Mucosa of stomach (tissue), 1 donor: ENCODE measurements around the gene ACTR3.
"Not testable (repeated sequence)": the region's sequence is repeated elsewhere in the genome, so short reads cannot be mapped to it uniquely, and the experiment has no call there.

Experiments
- H3K27me3 ChIP-seq: one replicate; pipeline ENCODE4 v1.7.0; 2013; ENCODE audit warnings: mild to moderate bottlenecking, low read length; ENCODE audit not compliant: control insufficient read depth, insufficient read depth
- H3K36me3 ChIP-seq: one replicate; pipeline ENCODE4 v1.7.0; 2013; ENCODE audit warnings: low read length; ENCODE audit not compliant: control insufficient read depth, insufficient read depth
- H3K4me1 ChIP-seq: one replicate; pipeline ENCODE4 v1.7.0; 2013; ENCODE audit warnings: mild to moderate bottlenecking, low read length; ENCODE audit not compliant: control insufficient read depth, insufficient read depth
- H3K4me3 ChIP-seq: one replicate; pipeline ENCODE4 v1.7.0; 2013; ENCODE audit warnings: low read length
- H3K9ac ChIP-seq: one replicate; pipeline ENCODE4 v1.7.0; 2013; ENCODE audit warnings: mild to moderate bottlenecking, low read length, moderate library complexity
- H3K9me3 ChIP-seq: one replicate; pipeline ENCODE4 v1.7.0; 2013; ENCODE audit warnings: mild to moderate bottlenecking, low read length, moderate library complexity; ENCODE audit not compliant: control insufficient read depth
- donor health status: Pancreatic carcinoma.

Gene ACTR3

GRCh38 chr2:113889471-113890252, at the start of gene ACTR3:
TSS of gene ACTR3 (plus strand) at chr2:113890089. CDS start at chr2:113890280, 191 bp downstream.
- Histone ChIP-seq H3K36me3 (no peaks in the 10 kb centered on the region), H3K4me3 (peak within 1 kb of the TSS; percentile 92), H3K9me3 (no peaks in the 10 kb centered on the region), H3K9ac (peak within 1 kb of the TSS; percentile 99), H3K27me3 (no peaks in the 10 kb centered on the region), H3K4me1 (peaks cover 42% of the 10 kb centered on the region)

- Histone ChIP-seq H3K4me1 (no peaks in the 10 kb centered on the region), H3K36me3 (no peaks in the 10 kb centered on the region), H3K27me3 (no peaks in the 10 kb centered on the region), H3K9me3 (no peaks in the 10 kb centered on the region), H3K4me3 (no peak overlapping the region), H3K9ac (no peak overlapping the region)
These were observed 49.4 kb upstream of the ACTR3 start for GRCh38 chr2:113840518-113840917.

GRCh38 chr2:113842919-113843736, 46.8 kb upstream of the ACTR3 start:
- no peaks in the 10 kb centered on the region for H3K9me3 ChIP-seq
- no peaks in the 10 kb centered on the region for H3K36me3 ChIP-seq
- no peaks in the 10 kb centered on the region for H3K4me1 ChIP-seq
- no peak overlapping the region for H3K9ac ChIP-seq
- H3K27me3 ChIP-seq, result no peaks in the 10 kb centered on the region
- no peak overlapping the region for H3K4me3 ChIP-seq

- not testable (repeated sequence) for H3K4me1 ChIP-seq, H3K4me3 ChIP-seq, H3K36me3 ChIP-seq, H3K27me3 ChIP-seq, H3K9ac ChIP-seq, H3K9me3 ChIP-seq
These were observed 46.2 kb upstream of the ACTR3 start for GRCh38 chr2:113843737-113844050.

GRCh38 chr2:113845261-113845660, 44.6 kb upstream of the ACTR3 start:
- Histone ChIP-seq H3K9me3 (no peaks in the 10 kb centered on the region), H3K4me3 (no peak overlapping the region), H3K36me3 (no peaks in the 10 kb centered on the region), H3K4me1 (no peaks in the 10 kb centered on the region), H3K9ac (no peak overlapping the region), H3K27me3 (no peaks in the 10 kb centered on the region)

- not testable (repeated sequence) for H3K9ac ChIP-seq, H3K36me3 ChIP-seq, H3K27me3 ChIP-seq, H3K4me3 ChIP-seq, H3K9me3 ChIP-seq, H3K4me1 ChIP-seq
These were observed 44.1 kb upstream of the ACTR3 start for GRCh38 chr2:113845796-113846195.

- H3K36me3 ChIP-seq, result no peaks in the 10 kb centered on the region
- no peak overlapping the region for H3K4me3 ChIP-seq
- no peaks in the 10 kb centered on the region for H3K27me3 ChIP-seq
- no peaks in the 10 kb centered on the region for H3K4me1 ChIP-seq
- H3K9ac ChIP-seq, result no peak overlapping the region
- H3K9me3 ChIP-seq, result no peaks in the 10 kb centered on the region
These were observed 43.5 kb upstream of the ACTR3 start for GRCh38 chr2:113846429-113846828.

- Histone ChIP-seq H3K9me3 (no peaks in the 10 kb centered on the region), H3K36me3 (no peaks in the 10 kb centered on the region), H3K9ac (no peak overlapping the region), H3K4me1 (no peaks in the 10 kb centered on the region), H3K4me3 (no peak overlapping the region), H3K27me3 (no peaks in the 10 kb centered on the region)
These were observed 42.7 kb upstream of the ACTR3 start for GRCh38 chr2:113847144-113847543.

GRCh38 chr2:113848758-113849415, 41.0 kb upstream of the ACTR3 start:
- Histone ChIP-seq H3K36me3 (no peaks in the 10 kb centered on the region), H3K9ac (no peak overlapping the region), H3K9me3 (no peaks in the 10 kb centered on the region), H3K27me3 (no peaks in the 10 kb centered on the region), H3K4me3 (no peak overlapping the region), H3K4me1 (no peaks in the 10 kb centered on the region)

- no peaks in the 10 kb centered on the region for H3K4me1 ChIP-seq
- H3K9me3 ChIP-seq, result no peaks in the 10 kb centered on the region
- H3K9ac ChIP-seq, result no peak overlapping the region
- no peaks in the 10 kb centered on the region for H3K36me3 ChIP-seq
- H3K27me3 ChIP-seq, result no peaks in the 10 kb centered on the region
- H3K4me3 ChIP-seq, result no peak overlapping the region
These were observed 39.2 kb upstream of the ACTR3 start for GRCh38 chr2:113850687-113851086.

- H3K36me3 ChIP-seq, result no peaks in the 10 kb centered on the region
- H3K9ac ChIP-seq, result no peak overlapping the region
- no peaks in the 10 kb centered on the region for H3K4me1 ChIP-seq
- H3K27me3 ChIP-seq, result no peaks in the 10 kb centered on the region
- no peaks in the 10 kb centered on the region for H3K9me3 ChIP-seq
- H3K4me3 ChIP-seq, result no peak overlapping the region
These were observed 38.2 kb upstream of the ACTR3 start for GRCh38 chr2:113851640-113852039.

GRCh38 chr2:113854208-113854607, 35.7 kb upstream of the ACTR3 start:
- Histone ChIP-seq H3K9ac (no peak overlapping the region), H3K27me3 (no peaks in the 10 kb centered on the region), H3K4me1 (no peaks in the 10 kb centered on the region), H3K9me3 (no peaks in the 10 kb centered on the region), H3K4me3 (no peak overlapping the region), H3K36me3 (no peaks in the 10 kb centered on the region)
